ENCODE data around the gene KIAA0753.
"Not testable (repeated sequence)": the region's sequence is repeated elsewhere in the genome, so short reads cannot be mapped to it uniquely, and the experiment has no call there.

The KIAA0753 gene

GRCh38 chr17:6596941-6597340 is 43.6 kb downstream of the KIAA0753 start:
- no peak for DNase-seq (ENCODE audit: low read depth)

- no peak for DNase-seq (ENCODE audit: low read depth)
Observed at GRCh38 chr17:6596511-6596910, 44.0 kb downstream of the KIAA0753 start.

GRCh38 chr17:6596081-6596480 is 44.4 kb downstream of the KIAA0753 start:
- DNase-seq (ENCODE audit: low read depth) = no peak

GRCh38 chr17:6593371-6593770 is 47.1 kb downstream of the KIAA0753 start:
- not testable (repeated sequence) for DNase-seq (ENCODE audit: low read depth)

GRCh38 chr17:6592173-6592572 is 48.3 kb downstream of the KIAA0753 start:
- DNase-seq (ENCODE audit: low read depth) = no peak

GRCh38 chr17:6591599-6592158 is 48.8 kb downstream of the KIAA0753 start:
- DNase-seq (ENCODE audit: low read depth) = peak; percentile 58

GRCh38 chr17:6589266-6589946 is 51.1 kb downstream of the KIAA0753 start:
- no peak for DNase-seq (ENCODE audit: low read depth)

- DNase-seq (ENCODE audit: low read depth) = no peak
Observed at GRCh38 chr17:6588165-6588564, 52.3 kb downstream of the KIAA0753 start.

- DNase-seq (ENCODE audit: low read depth) = no peak
Observed at GRCh38 chr17:6587310-6587709, 53.2 kb downstream of the KIAA0753 start.

- no peak for DNase-seq (ENCODE audit: low read depth)
Observed at GRCh38 chr17:6583411-6583810, 57.1 kb downstream of the KIAA0753 start.

- DNase-seq (ENCODE audit: low read depth) = no peak
Observed at GRCh38 chr17:6580625-6581024, 59.9 kb downstream of the KIAA0753 start.

GRCh38 chr17:6578491-6578890 is 62.0 kb downstream of the KIAA0753 start:
- DNase-seq (ENCODE audit: low read depth) = no peak

GRCh38 chr17:6577686-6578263 is 62.7 kb downstream of the KIAA0753 start:
- DNase-seq (ENCODE audit: low read depth) = no peak

GRCh38 chr17:6576038-6576785 is 64.3 kb downstream of the KIAA0753 start:
- no peak for DNase-seq (ENCODE audit: low read depth)

- no peak for DNase-seq (ENCODE audit: low read depth)
Observed at GRCh38 chr17:6575596-6575988, 64.9 kb downstream of the KIAA0753 start.

GRCh38 chr17:6574687-6575595 is 65.6 kb downstream of the KIAA0753 start:
- peak; percentile 22 for DNase-seq (ENCODE audit: low read depth)

GRCh38 chr17:6573982-6574686 is 66.4 kb downstream of the KIAA0753 start:
- DNase-seq (ENCODE audit: low read depth) = no peak

- DNase-seq (ENCODE audit: low read depth) = not testable (repeated sequence)
Observed at GRCh38 chr17:6573495-6573894, 67.0 kb downstream of the KIAA0753 start.

GRCh38 chr17:6572972-6573370 is 67.5 kb downstream of the KIAA0753 start:
- DNase-seq (ENCODE audit: low read depth) = no peak

GRCh38 chr17:6571452-6571781 is 69.1 kb downstream of the KIAA0753 start:
- no peak for DNase-seq (ENCODE audit: low read depth)

GRCh38 chr17:6570731-6571451 is 69.6 kb downstream of the KIAA0753 start:
- no peak for DNase-seq (ENCODE audit: low read depth)

Measured in GM04504 (cell line).